NCI-H128 (cell line): ENCODE data around the gene NPTX2.

Source experiments
- DNase-seq: peaks from one replicate; lab custom pipeline; 2025; ENCODE audit not compliant: unreplicated experiment; lab: John Stamatoyannopoulos, UW

Gene NPTX2

DNA sequence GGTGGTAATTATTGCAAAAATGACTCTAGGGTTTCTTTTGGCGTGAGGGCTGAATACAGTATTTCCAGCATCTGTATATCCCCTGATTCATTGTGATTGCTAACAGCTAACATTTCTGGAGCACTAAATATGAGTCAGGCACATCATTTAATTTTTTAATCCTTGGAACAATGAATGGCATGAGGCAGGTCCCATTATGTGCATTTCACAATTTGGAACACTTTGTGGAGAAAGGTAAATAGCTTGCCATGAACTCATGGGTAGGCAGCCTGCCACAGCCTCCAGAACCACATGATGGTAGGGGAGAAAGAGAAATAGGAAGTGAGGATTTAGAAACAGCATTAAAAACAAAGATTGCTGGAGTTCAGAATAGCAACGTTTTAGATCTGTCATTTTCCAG is 1.7 kb downstream of the NPTX2 start:
- no peak for DNase-seq

DNA sequence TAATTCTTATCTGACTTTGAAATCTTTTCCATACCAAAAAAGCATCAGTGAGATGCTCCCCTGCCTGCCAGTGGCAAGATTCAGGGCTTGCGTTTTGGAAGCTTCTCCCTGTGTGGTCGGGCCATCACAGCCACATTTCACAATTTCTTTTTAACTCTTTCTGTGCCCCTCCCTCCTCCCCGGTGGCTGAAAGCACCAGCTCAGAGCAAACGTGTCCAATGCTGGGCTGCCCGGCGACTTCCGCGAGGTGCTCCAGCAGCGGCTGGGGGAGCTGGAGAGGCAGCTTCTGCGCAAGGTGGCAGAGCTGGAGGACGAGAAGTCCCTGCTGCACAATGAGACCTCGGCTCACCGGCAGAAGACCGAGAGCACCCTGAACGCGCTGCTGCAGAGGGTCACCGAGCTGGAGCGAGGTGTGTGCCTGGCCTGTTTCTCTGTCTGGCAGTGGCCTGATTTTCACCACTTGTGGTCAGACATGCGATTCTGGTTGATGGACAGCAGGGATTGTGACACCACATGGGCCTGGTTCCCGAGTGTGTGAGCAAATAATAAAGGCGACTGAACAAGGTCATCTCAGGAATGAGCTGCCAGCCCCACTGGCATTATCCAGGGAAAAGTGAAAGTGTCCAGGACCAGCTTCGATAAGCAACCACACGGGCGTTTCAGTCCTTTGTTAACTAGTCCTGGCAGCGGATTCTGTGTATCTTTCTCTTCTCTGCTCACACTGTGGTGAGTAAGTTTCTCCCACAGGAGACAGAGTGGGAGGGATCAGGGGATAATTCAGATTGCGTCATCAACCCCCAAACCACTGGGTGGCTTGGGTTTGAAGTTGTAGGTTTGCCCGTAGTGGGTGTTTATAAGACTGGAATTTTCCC is 2.6 kb downstream of the NPTX2 start:
- no peak for DNase-seq

DNA sequence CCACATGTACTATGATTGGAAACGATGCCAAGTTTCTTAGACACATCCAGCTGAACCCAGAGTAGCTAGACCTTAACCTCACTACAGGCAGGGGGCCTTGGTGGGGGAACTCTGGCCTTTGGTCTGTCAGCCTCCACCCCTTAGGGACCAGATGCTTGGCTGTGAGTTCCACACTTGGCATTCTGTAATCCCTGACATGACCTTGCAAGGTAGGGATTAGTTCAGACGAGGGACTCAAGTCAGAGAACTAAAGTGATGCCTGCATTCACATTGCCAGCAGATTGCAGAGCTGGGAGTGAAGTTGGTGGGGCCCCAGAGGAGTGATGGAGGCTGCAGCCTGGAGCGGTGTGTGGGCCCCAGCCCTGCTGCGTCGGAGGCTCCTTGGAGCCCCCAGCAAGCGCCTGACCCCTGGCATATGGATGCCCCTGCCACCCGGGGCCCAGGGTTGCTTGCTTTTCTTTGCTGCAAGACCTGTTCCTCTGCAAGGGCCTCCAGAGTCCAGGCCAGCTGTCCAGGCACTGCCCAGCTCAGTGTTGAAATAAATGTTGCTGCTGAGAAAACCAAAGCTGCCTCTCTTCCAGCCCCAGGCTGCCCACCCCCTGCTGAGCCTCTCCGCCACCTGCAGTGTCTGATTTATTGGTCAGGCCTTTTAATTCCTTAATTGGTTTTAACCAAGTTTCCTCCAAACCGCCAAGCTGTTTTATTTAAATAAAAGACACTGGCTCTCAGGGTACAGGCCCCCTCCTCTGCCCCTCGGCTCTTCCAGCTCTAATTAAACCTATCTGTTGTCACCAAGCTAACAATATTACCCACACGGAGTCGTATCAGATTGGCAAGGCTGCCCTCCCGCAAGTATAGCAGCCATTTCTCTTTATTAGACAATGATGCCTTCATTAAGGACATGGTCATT is 4.7 kb downstream of the NPTX2 start:
- no peak for DNase-seq

DNA sequence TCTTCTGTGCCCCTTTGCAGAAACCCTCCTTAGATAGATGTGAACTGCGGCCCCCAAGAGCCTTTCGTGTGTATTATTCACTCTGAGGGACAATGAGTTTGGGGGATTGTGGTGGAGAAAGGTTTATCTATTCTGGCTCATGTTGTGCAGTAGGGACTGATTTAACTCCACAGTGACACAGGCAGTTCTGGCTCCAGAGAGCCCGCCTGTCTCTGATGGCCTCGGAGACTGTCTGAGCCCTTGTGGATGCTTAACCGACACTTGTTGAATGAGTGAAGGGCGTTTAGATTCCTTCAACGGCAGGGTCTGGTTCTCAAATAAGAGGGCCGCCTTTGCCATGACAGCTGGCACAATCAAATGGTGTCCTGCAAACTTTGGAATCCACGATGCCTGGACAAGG is 5.8 kb downstream of the NPTX2 start:
- DNase-seq, result no peak

DNA sequence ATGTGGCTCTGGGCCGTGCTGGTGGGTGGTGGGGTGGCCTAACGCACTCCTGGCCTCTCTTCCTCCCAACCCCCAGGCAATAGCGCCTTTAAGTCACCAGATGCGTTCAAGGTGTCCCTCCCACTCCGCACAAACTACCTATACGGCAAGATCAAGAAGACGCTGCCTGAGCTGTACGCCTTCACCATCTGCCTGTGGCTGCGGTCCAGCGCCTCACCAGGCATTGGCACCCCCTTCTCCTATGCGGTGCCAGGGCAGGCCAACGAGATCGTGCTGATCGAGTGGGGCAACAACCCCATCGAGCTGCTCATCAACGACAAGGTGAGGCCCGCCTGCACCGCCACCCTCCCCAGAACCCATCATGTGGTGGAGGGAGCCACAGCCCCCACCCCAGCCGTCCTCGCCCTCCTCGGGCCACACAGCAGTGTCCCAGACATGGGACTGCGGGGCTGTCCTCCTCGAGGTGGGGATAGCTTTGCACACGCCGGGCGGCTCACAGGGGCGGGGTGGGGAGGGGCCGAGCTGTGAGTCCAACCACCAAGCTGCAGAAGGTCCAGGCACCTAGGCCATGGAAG is 7.8 kb downstream of the NPTX2 start:
- no peak for DNase-seq

DNA sequence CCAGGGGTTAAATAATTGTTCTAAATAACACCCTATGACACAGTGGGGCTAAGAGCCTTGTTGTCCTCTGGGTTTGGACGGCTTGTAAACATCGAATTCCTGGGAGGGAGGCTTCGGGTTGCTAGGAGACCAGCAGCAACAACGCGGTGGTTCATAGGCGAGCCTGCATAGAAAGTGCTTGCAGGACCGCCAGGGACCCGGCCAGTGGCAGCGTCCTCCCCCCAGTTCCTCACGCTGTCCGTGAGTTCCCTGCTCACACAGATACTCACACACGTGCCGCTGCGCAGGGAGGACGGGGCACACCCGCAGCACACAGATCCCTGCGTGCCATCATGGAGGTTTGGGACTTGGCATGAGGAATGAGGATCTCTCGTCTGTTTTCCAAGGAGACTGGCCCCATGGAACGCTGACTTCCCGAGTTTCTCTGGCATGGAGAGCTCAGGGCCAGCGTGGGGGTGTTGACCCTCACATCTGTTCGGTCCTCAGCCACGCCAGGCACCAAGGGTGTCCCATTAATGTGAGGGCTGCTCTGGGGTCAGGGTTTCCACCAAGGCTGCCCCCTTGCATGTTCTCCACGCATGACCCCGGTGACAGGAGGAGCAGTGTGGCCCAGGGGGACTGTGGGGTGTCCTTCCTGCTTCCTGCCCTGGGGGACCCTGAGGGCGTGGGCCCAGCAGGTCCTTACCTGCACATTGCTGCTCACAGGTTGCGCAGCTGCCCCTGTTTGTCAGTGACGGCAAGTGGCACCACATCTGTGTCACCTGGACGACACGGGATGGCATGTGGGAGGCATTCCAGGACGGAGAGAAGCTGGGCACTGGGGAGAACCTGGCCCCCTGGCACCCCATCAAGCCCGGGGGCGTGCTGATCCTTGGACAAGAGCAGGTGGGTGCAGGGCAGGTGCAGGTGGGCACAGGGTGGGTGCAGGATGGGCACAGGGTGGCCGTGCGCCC is 9.7 kb downstream of the NPTX2 start:
- DNase-seq, result no peak

DNA sequence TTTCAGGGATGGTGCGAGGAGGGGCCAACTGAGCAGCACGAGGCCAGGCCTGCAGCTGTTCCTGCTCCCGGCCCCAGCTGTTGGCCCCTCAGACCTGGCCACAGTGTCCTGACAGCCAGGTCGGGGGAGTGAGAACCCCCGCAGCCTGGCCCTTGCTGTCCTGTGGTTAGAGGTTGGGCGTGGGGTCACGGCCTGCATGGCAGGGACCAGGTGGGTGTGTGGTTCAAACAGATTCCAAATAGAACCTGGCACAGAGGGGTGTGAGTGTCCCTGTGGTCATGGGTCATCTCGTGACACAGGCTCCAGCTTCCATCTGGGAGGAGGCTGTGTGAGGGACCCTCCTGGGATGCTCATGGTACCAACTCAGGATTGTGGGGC is 10.3 kb downstream of the NPTX2 start:
- no peak for DNase-seq

DNA sequence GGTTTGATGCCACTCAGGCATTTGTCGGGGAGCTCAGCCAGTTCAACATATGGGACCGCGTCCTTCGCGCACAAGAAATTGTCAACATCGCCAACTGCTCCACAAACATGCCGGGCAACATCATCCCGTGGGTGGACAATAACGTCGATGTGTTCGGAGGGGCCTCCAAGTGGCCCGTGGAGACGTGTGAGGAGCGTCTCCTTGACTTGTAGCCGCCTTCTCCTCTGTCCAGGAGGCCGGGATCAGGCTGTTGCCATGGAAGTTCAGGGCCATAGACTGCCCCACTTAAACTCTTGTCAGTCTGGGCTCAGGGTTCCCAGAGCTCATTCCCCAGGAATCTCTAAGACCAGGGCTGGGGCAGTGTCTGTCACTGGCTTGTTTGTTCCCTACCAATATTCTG is 11.3 kb downstream of the NPTX2 start:
- no peak for DNase-seq

DNA sequence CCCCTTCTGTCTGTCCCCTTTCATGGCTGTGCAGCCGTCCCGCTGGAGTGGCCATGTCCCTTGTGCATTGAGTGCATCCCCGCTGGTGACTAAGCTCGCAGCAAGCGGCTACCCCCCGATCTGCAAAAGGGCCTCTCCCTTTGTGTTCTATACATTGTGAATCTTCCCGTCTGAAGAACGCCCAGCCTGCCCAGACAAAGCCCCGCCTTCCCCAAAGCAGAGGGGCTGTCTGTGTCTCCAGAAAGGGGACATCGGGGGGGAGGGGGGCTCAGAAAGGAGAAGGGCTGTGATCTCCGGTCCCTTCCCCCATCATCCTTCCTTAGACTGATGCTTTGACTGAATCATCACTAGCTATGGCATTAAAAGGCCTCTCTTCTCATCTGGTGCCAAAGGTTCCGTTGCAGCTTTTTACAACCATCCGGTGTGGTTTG is 11.9 kb downstream of the NPTX2 start:
- no peak for DNase-seq

DNA sequence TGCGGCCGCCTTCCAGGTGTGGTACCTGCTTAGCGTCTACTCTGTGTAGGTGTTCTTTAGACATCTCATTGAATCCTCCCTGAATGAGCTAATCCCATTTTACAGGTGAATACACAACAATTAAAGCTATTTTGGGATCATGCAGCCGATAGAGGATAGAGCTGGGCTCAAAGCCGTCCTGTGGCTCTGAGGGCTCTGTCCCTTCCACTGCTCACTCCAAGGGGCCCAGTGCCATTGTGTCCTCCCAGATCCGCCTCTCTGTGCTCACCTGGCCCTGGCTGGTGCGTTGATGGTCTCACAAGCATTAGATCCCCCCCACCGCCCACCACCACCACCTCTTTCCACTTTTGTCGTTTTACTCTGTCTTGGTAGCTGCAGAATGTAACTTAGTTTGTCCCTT is 13.1 kb downstream of the NPTX2 start:
- DNase-seq, result no peak

DNA sequence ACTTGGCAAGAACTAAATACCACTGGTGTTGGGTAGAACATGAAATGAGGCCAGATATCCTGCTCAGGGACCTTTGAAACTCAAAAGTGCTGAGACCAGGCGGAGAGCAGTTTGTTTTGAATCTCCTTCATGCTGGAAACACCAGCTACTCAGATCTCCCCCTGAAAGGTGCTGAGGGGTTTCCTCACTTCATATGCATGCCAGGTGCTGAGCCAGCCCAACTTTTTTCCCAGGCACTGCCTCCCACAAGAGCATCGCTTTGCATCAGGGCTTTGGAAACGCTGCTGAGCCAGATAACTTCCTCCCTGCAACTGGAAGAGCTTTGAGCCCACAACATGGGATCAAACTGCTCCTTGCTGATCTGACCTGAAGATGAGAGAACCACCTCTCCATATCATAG is 13.7 kb downstream of the NPTX2 start:
- DNase-seq, result no peak

DNA sequence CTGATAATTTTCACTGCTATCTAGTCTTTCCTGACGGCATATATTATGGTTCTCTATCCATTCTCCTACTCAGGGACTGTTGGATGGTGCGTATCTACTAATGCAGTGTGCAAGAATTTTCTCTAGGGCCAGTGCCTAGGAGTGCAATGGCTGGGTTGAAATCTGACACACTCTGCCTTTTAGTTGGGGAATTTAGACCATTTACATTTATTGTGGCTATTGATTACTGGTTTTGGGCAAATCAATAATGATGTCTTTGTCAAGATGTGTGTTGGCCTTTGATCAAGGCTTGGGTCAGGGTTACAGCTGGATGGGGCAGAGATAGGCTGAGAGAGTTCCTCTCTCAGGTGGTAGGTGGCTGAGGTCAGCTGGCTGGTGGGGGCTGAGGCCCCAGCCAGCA is 21.8 kb downstream of the NPTX2 start:
- DNase-seq, result no peak

DNA sequence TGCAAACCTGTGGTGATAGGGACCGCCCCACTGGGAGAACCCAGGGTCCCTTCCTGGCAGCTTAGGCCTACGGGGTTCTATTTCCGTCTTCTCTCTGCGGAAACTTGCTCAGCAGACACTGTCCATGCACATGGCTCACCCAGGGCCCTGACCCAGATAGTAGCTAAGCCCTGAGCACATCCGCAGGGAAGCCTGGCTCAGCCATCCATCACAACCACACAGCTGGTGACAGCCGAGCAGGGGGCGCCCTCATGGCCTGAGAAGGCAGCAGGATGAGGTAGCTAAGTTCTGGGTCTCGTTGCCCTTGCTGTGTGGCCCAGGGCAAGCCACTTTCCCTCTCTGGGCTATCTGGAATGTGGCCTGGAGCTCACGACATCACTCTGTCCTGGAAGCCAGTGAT is 23.3 kb downstream of the NPTX2 start:
- DNase-seq, result no peak

DNA sequence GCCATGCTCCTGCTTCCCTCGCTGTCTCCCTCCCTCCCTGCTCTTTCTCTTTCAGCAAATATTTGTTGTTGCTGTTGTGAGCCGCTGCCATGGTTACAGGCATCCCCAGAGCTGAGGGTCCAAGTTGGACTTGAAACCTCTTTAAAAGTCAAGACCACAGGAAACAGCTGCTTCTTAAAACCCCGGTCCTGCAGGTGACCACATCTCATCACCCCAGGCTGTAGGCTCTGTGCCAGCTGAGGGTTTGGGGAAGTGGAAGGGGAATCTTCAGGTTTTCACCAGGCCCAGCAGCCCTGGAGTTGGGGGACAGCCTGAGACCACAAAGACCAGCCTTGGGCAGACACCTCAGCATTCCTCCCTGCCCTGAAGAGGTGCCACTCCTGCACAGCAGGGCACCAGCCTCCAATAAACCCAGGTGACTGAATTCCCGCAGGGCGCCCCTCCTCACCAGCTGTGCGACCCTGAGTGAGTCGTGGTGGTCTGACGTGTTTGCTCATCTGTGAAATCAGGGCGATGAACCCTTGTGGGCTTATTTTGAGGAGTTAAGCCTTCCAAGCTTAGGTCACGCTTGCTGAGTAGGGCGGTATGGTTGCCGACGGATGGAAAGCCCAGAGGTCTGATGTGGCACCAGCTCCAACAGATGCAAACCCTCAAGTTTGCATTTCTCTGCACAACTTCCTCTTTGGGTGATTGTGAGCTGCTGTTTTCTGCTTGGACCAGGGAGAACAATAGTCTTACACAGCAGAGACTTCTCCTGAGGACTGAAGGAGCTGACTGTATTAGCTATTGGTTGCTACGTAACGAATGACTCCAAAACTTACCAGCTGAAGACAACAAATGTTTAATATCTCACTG is 24.8 kb downstream of the NPTX2 start:
- no peak for DNase-seq

DNA sequence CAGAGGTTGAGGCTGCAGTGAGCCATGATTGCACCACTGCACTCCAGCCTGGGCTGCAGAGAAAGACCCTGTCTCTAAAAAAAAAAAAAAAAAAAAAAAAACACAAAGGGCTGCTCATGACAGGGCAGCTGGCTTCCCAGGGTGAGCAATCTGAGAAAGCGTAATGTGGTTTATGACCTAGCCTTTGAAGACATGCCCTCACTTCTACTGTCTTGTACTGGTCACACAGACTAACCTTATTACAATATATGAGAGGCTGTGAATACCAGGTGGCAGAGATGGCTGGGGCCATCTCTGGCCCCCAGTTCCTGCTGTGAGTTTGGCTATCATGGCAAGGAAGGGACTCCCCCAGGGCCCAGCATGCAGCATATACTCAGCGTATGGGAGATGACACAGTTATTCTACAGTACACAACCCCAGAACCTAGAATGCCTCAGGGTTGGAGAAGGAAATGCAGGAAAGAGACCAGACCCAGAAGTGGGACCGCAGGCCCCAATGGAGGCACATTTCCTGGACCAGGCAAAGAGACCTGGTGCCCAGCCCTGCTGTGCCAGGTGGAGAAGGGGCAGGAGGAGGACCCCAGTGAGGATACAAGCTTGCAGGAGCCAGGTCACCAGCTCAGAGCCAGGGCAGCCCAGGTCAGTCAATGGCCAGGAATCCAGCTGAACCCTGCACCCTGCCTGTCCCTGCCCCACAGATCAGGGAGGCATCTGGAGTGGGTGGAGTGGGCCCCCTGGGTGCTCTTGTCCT is 26.3 kb downstream of the NPTX2 start:
- DNase-seq, result no peak

DNA sequence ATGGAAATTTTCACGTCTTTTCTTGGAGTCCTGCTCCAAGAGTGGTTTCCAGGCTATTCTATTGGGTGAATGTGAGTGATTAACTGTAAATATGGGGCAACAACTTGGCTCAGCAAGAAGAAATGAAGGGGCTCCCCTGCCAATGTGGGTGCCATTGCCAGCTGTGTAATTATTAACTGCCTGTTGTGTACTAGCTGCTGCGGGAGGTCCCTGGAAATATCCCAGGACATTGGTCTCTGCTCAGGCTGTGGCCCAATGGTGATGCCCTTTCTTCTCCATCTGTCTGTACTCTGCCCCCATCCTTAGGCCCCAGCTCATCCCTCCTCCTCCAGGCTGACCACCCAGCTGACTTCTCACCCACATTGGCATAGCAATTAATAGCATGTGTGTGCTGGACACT is 29.4 kb downstream of the NPTX2 start:
- DNase-seq, result no peak

DNA sequence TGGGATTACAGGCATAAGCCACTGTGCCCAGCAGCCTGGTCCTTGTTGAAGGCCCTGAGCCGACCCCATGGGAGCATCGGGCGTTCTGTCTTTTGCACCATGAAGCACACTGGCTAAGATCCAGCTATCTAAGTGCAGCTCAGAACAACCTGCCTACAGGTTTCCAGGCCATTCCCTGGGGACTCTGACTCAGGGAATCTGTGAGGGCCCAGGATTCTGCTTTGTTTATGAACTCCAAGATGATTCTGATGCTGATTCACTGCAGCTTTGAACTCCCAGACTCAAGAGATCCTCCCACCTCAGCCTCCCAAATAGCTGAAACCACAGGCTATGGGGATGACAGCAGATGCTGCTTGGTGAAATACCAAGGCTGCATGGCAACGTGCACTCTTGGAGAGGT is 30.2 kb downstream of the NPTX2 start:
- no peak for DNase-seq

DNA sequence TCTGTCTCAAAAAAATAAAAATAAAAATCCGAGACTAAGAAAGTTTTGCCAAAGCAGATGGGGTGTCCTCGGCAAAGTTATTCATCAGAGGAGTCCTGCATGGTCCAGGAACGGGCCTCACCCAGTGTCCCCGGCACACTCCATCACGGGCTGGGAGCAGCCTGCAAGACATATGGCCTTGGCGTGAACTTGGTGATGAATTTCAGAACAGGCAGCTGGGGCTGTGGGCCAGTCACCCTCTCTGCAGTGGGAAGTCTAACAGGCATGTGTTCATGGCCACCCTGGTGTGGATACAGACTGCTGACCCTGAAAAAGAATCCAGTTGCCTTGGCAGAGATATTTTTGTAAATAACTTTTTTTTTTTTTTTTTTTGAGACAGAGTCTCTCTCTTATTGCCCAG is 34.7 kb downstream of the NPTX2 start:
- DNase-seq, result no peak
